Heart left ventricle (tissue), 16 donors: ENCODE data around the gene MGARP. TPM values are rescaled to one million over a fixed set of nuclear protein-coding genes. Genes with fewer than 3 reads are reported as not detected.

ENCODE experiments used
- ATAC-seq, 4 donors: fragments of 200-7000 bp; cut with Tn5 transposase; one replicate each; pipeline ENCODE4 v1.9.1; 2020 to 2022; ENCODE audit warnings: moderate library complexity in 4 of 4, mild to moderate bottlenecking in 3 of 4, moderate number of reproducible peaks in 1 of 4
- DNase-seq, 5 donors: peaks; one replicate each; pipeline ENCODE4 v3.0.0-alpha.2; 2020
- H3K27ac ChIP-seq, 12 donors: fragments of 200-600 bp; sonication (generic) in 4 of 12; one replicate each; pipeline versions ENCODE4 v1.5.0 to v1.8.0; 2016 to 2022; ENCODE audit warnings: mild to moderate bottlenecking in 2 of 12
- H3K27me3 ChIP-seq, 9 donors: fragments of 200-600 bp; sonication (generic) in 2 of 9; one replicate each; pipeline versions ENCODE4 v1.5.1 to v1.8.0; 2016 to 2022; ENCODE audit warnings: mild to moderate bottlenecking in 3 of 9
- H3K36me3 ChIP-seq, 9 donors: fragments of 200-600 bp; sonication (generic) in 2 of 9; one replicate each; pipeline versions ENCODE4 v1.5.0 to v1.8.0; 2018 to 2022; ENCODE audit warnings: mild to moderate bottlenecking in 2 of 9
- H3K4me1 ChIP-seq, 12 donors: fragments of 200-600 bp; sonication (generic) in 4 of 12; one replicate each; pipeline versions ENCODE4 v1.5.0 to v1.8.0; 2016 to 2022; ENCODE audit warnings: mild to moderate bottlenecking in 3 of 12
- H3K4me3 ChIP-seq, 12 donors: fragments of 200-600 bp; sonication (generic) in 4 of 12; one replicate each; pipeline versions ENCODE4 v1.5.0 to v1.8.0; 2017 to 2022; ENCODE audit warnings: mild to moderate bottlenecking in 9 of 12, moderate library complexity in 4 of 12
- H3K9me3 ChIP-seq, 12 donors: fragments of 200-600 bp; sonication (generic) in 4 of 12; one replicate each; pipeline versions ENCODE4 v1.5.0 to v1.8.0; 2016 to 2022; ENCODE audit warnings: mild to moderate bottlenecking in 1 of 12
- POLR2A ChIP-seq, 2 donors: fragments of 450-650 bp; IDR thresholded peaks; one replicate each; pipeline ENCODE4 v1.6.1; 2017; ENCODE audit warnings: antibody characterized with exemption in 2 of 2, mild to moderate bottlenecking in 2 of 2, moderate library complexity in 2 of 2
- WGBS, 4 donors: extraction: QIAGEN DNeasy Blood & Tissue Kit in 2 of 4; methylation state at CpG; one replicate each; pipeline versions ENCODE4 v1.1.5 to v1.1.7; 2013 to 2018; 5-methylcytosine and 5-hydroxymethylcytosine counted together
- intact Hi-C, 10 donors: fragments of 100-400 bp; cut with DNase I; formaldehyde crosslinking; loops; one replicate each; pipeline versions ENCODE4 v1.11.1 to v1.14.2; 2022
- polyA plus RNA-seq, 2 donors: library from polyadenylated mRNA; stranded (reverse); fragments of 200-250 nt; gene quantifications; one replicate each; pipeline ENCODE4 v1.2.3, GENCODE V29; 2013
- total RNA-seq, 9 donors: library from RNA; depleted of rRNA in 2 of 9; stranded (reverse); fragments of >200 nt in 2 of 9; fragmentation: NEBNext Ultra II Directional in 3 of 9; extraction: Animal tissue kit (Norgen Biotek cat#: 25700) in 3 of 9; gene quantifications; one replicate each; pipeline versions ENCODE4 v1.1.0 to v1.2.4, GENCODE V29; 2016 to 2023
- TF ChIP-seq, protein P1 (sequence below), 12 donors: fragments of 200-600 bp; sonication (generic) in 4 of 12; IDR thresholded peaks; one replicate each; pipeline versions ENCODE4 v1.5.0 to v1.8.0; 2018 to 2022; ENCODE audit warnings: antibody characterized with exemption in 12 of 12, mild to moderate bottlenecking in 5 of 12
- donor health status: ischemic (EF 13 %, LVEDD 7.1; RV severe dilation, severe dysfunction).
- donor health status: healthy with polysubstance abuse.
- donor health status: DM: no; HTN: yes; CAD: no.
- donor health status: DM: no; HTN: no; CAD: no.
- donor health status: ischemic (EF 25% LVEDD 6.9; RV normal size, moderate dysfunction).
- donor health status: ischemic (EF 25% LVEDD 5.7; RV mildly dilated, moderate dysfunction).
- donor health status: healthy.
- donor health status: DM: yes; HTN: yes; CAD: no.
- donor health status: ischemic (EF 35%, LVEDD 5.7; RV mildly dilated, moderate dysfunction).
- donor health status: nonischemic (EF 11% LVEDD 7.7; RV severe dilation, severe dysfunction).
- donor health status: DM: yes; HTN: yes; CAD: no.
- donor health status: PGD.
- donor health status: ischemic (EF 29% LVEDD 5.4; RV normal size, mild dysfunction).
- donor health status: nonischemic (EF 23%, LVEDD 6.1; RV moderate dilation, normal function).

MGARP gene
- total and polyA plus RNA-seq, 11 donors: 0.48 to 7.8 (median 0.98) TPM

DNA sequence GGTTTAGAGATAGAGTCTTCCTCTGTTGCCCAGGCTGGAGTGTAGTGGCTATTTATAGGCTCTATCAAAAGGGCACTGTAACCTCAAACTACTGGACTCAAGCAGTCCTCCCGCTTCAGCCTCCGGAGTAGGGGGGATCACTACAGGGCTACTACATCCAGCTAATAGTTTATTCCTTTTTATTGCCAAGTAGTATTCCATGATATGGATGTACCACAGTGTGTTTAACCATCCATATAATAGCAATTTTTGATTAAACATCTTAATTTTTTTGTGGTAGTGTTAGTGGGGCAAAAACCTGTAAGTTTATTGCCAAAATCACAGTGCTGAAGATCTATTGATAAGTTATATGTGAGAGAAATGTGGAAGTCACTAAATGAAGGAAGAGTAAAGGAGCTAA lies 24.9 kb upstream of the MGARP start:
- no peaks in the 10 kb centered on the region for H3K27me3 ChIP-seq
- peaks cover 0 to 24% (median 9%) of the 10 kb centered on the region in 9 donors for H3K36me3 ChIP-seq
- H3K4me3 ChIP-seq: no peak overlapping the region
- peaks cover 0 to 45% (median 17%) of the 10 kb centered on the region in 12 donors for H3K4me1 ChIP-seq
- no peak for DNase-seq
- peaks cover 0 to 5% (median 0%) of the 10 kb centered on the region in 12 donors for H3K9me3 ChIP-seq
- ATAC-seq: no peak
- WGBS, 4 donors: 94 to 100% (median 98%) methylated on average over 2 of the region's 2 CpGs
- H3K27ac ChIP-seq: no peak overlapping the region
- intact Hi-C loops: loop anchor here in 3 of 10 donors (5.0 kb wide), 2 partner anchors 203 to 223 kb away; no protein-coding TSS in a partner anchor
- TF ChIP-seq, protein P1, sequence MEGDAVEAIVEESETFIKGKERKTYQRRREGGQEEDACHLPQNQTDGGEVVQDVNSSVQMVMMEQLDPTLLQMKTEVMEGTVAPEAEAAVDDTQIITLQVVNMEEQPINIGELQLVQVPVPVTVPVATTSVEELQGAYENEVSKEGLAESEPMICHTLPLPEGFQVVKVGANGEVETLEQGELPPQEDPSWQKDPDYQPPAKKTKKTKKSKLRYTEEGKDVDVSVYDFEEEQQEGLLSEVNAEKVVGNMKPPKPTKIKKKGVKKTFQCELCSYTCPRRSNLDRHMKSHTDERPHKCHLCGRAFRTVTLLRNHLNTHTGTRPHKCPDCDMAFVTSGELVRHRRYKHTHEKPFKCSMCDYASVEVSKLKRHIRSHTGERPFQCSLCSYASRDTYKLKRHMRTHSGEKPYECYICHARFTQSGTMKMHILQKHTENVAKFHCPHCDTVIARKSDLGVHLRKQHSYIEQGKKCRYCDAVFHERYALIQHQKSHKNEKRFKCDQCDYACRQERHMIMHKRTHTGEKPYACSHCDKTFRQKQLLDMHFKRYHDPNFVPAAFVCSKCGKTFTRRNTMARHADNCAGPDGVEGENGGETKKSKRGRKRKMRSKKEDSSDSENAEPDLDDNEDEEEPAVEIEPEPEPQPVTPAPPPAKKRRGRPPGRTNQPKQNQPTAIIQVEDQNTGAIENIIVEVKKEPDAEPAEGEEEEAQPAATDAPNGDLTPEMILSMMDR (IDR thresholded peaks at IDR 0.05): no peak
- TF ChIP-seq POLR2A (IDR thresholded peaks at IDR 0.05): no peak

DNA sequence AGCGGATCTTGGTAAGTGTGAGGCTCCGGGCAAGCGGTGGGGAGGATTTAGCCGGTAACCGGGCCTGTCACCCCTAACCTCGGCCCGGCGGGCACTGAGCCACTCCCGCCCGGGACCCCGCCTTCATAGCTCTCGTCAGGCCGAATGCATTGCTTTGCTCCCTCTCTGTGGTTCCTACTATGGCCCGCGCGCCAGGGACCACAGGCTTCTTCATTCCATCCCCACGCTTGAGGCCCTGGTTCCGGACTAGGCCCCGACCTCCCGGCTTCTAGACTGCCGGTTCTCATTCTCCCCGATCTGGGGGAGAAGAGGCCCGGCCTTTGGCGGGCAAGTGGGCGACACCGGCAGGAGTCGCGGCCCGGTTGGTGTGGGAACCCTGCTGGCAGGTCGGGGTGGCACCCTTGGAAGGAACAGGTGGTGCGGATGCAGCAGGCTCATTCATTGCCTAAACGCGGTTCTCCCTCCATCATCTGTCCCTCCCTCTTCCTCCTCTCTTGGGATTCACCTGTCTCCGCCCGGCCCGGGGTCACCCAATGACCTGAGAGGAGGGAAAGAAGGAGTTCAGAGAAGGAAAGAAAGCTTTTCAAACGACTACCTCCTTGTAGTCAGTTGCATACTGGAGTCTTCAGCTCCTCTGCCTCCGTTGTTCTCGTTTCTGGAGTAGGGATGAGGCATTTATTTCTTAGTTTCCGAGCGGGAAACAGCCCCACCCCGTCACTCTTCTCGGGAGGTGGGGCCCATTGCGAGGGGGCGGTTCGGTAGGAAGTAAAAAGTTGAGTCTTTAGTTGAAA lies 22.0 kb upstream of the MGARP start, which contains the start of gene NDUFC1:
NDUFC1 (minus strand) TSS at position 657 of the 791 bp plus-strand sequence. CDS start 6,679 bp downstream, outside the sequence.
- Histone ChIP-seq H3K27ac (peak within 1 kb of the TSS; percentile 81 to 97 (median 90)), H3K36me3 (peaks cover 0 to 14% (median 6%) of the 10 kb centered on the region in 9 donors), H3K4me1 (peaks cover 0 to 51% (median 20%) of the 10 kb centered on the region in 12 donors), H3K4me3 (peak within 1 kb of the TSS; percentile 77 to 97 (median 93)), H3K27me3 (no peaks in the 10 kb centered on the region), H3K9me3 (peaks cover 0 to 5% (median 0%) of the 10 kb centered on the region in 12 donors)
- TF ChIP-seq POLR2A (IDR thresholded peaks at IDR 0.05): no peak
- TF ChIP-seq, protein P1 (IDR thresholded peaks at IDR 0.05): peak in 3 of 12 donors; percentile 1 to 8 (median 5)
- 0 to 1% (median 0%) methylated on average over 15 to 46 of the region's 46 CpGs for WGBS, 4 donors
- peak; percentile 17 to 49 (median 36) for ATAC-seq
- peak; percentile 46 to 66 (median 51) for DNase-seq
- intact Hi-C loops: loop anchor here in 5 of 10 donors (2.0 to 5.0 kb wide), 4 partner anchors 125 to 220 kb away; partner anchors contain the start of gene ELF2 (in 3 of the 5)

DNA sequence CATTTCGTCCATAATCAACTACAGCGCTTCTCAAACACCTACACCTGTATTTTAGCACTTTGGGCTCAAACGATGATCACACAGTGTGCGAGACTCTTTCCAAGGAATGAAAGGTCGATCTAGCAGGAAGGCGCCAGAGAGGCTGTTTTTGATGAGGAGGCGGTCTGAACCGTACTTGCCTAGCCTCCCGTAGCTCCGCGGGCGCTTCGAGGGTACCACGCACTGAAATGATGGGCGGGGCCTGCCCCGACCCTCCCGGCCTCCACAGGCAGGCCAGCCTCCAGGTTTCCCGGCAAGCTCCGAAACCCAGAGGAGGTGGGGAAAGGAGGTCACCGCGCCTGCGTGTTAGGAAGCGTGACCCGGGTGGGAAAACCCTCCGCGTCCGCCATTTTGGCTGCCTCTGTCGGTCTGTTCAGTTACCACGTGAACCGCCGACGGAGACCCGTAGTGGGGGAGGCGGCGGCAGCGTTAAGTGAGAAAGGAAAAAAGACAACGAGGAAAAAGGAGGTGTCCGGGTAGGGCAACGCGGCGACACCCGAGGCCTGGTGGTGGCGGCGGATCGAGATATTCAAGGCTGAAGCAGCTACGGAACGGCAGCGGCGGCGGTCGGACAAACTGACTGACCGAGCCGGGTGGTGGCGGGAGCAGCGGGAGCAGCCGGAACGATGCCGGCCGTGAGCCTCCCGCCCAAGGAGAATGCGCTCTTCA lies 21.2 kb upstream of the MGARP start, which contains the start of gene NAA15:
NAA15 (plus strand) TSS at position 393 of the 708 bp plus-strand sequence; CDS start at position 666, 273 bp downstream.
- H3K9me3 ChIP-seq: peaks cover 0 to 5% (median 0%) of the 10 kb centered on the region in 12 donors
- intact Hi-C loops: loop anchor here in 5 of 10 donors (2.0 to 5.0 kb wide), 4 partner anchors 124 to 219 kb away; partner anchors contain the start of gene ELF2 (in 3 of the 5)
- H3K36me3 ChIP-seq: peaks cover 0 to 14% (median 6%) of the 10 kb centered on the region in 9 donors
- H3K27me3 ChIP-seq: no peaks in the 10 kb centered on the region
- WGBS, 4 donors: 0% methylated on average over 50 to 61 of the region's 61 CpGs
- H3K4me1 ChIP-seq: peaks cover 2 to 53% (median 25%) of the 10 kb centered on the region in 12 donors
- peak within 1 kb of the TSS; percentile 81 to 97 (median 92) for H3K27ac ChIP-seq
- H3K4me3 ChIP-seq: peak within 1 kb of the TSS; percentile 77 to 97 (median 93)
- ATAC-seq (peak; percentile 96 to 98 (median 97)), DNase-seq (peak; percentile 98 to 99 (median 98))
- TF ChIP-seq, protein P1 (IDR thresholded peaks at IDR 0.05): peak in 1 of 12 donors; percentile 8
- peak in 1 of 2 donors; percentile 77 for TF ChIP-seq POLR2A (IDR thresholded peaks at IDR 0.05)
